ENCODE data around the gene RPS6KA4.
"Not testable (repeated sequence)": the region's sequence is repeated elsewhere in the genome, so short reads cannot be mapped to it uniquely, and the experiment has no call there.

The RPS6KA4 gene

GRCh38 chr11:64358907-64359711, at the start of gene RPS6KA4:
Gene RPS6KA4 (plus strand): TSS chr11:64359162. CDS start chr11:64359236, 74 bp downstream.
- DNase-seq (ENCODE audit: low read depth), result peak; percentile 72

- DNase-seq (ENCODE audit: low read depth), result no peak
Measured at GRCh38 chr11:64312947-64313346, 46.0 kb upstream of the RPS6KA4 start.

- no peak for DNase-seq (ENCODE audit: low read depth)
Measured at GRCh38 chr11:64313491-64314145, 45.3 kb upstream of the RPS6KA4 start.

GRCh38 chr11:64314146-64314804, 44.7 kb upstream of the RPS6KA4 start:
- DNase-seq (ENCODE audit: low read depth), result no peak

- no peak for DNase-seq (ENCODE audit: low read depth)
Measured at GRCh38 chr11:64314805-64315561, 44.0 kb upstream of the RPS6KA4 start.

- not testable (repeated sequence) for DNase-seq (ENCODE audit: low read depth)
Measured at GRCh38 chr11:64315667-64316526, 43.1 kb upstream of the RPS6KA4 start.

GRCh38 chr11:64316672-64317324, 42.2 kb upstream of the RPS6KA4 start:
- no peak for DNase-seq (ENCODE audit: low read depth)

GRCh38 chr11:64317325-64317960, 41.5 kb upstream of the RPS6KA4 start, which contains the start of gene TRMT112:
Gene TRMT112 (minus strand): TSS chr11:64317559. CDS start chr11:64317526, 33 bp downstream.
- DNase-seq (ENCODE audit: low read depth), result peak; percentile 91

- peak; percentile 96 for DNase-seq (ENCODE audit: low read depth)
Measured at GRCh38 chr11:64317961-64318765, 40.8 kb upstream of the RPS6KA4 start, which contains the start of gene PRDX5. Gene PRDX5 (plus strand): TSS chr11:64318121. CDS start chr11:64318216, 95 bp downstream.

- DNase-seq (ENCODE audit: low read depth), result no peak
Measured at GRCh38 chr11:64318766-64319761, 39.9 kb upstream of the RPS6KA4 start.

GRCh38 chr11:64320556-64320955, 38.4 kb upstream of the RPS6KA4 start:
- DNase-seq (ENCODE audit: low read depth), result no peak

- no peak for DNase-seq (ENCODE audit: low read depth)
Measured at GRCh38 chr11:64321026-64321425, 37.9 kb upstream of the RPS6KA4 start.

- DNase-seq (ENCODE audit: low read depth), result no peak
Measured at GRCh38 chr11:64321533-64321932, 37.4 kb upstream of the RPS6KA4 start.

GRCh38 chr11:64322925-64323260, 36.1 kb upstream of the RPS6KA4 start:
- DNase-seq (ENCODE audit: low read depth), result no peak

- no peak for DNase-seq (ENCODE audit: low read depth)
Measured at GRCh38 chr11:64323373-64323772, 35.6 kb upstream of the RPS6KA4 start.

GRCh38 chr11:64323984-64324383, 35.0 kb upstream of the RPS6KA4 start:
- not testable (repeated sequence) for DNase-seq (ENCODE audit: low read depth)

GRCh38 chr11:64324692-64325469, 34.1 kb upstream of the RPS6KA4 start:
- DNase-seq (ENCODE audit: low read depth), result no peak
